NCI-H510A (cell line): ENCODE data around the gene DPYSL4.

Source experiments
- DNase-seq: peaks from one replicate; lab custom pipeline; 2025; lab: John Stamatoyannopoulos, UW

The DPYSL4 gene

GRCh38 chr10:132228616-132229015 is 41.9 kb downstream of the DPYSL4 start:
- DNase-seq, result no peak

GRCh38 chr10:132229096-132229495 is 42.3 kb downstream of the DPYSL4 start:
- DNase-seq, result no peak

GRCh38 chr10:132229834-132230556 is 43.2 kb downstream of the DPYSL4 start:
- no peak for DNase-seq

- no peak for DNase-seq
Observed at GRCh38 chr10:132230557-132231210, 43.9 kb downstream of the DPYSL4 start.

- DNase-seq, result no peak
Observed at GRCh38 chr10:132231656-132232022, 44.9 kb downstream of the DPYSL4 start.

- peak; percentile 67 for DNase-seq
Observed at GRCh38 chr10:132232023-132232951, 45.5 kb downstream of the DPYSL4 start.

- no peak for DNase-seq
Observed at GRCh38 chr10:132232981-132233380, 46.2 kb downstream of the DPYSL4 start.

- DNase-seq, result no peak
Observed at GRCh38 chr10:132233501-132234085, 46.8 kb downstream of the DPYSL4 start.

- no peak for DNase-seq
Observed at GRCh38 chr10:132234860-132235259, 48.1 kb downstream of the DPYSL4 start.

GRCh38 chr10:132236161-132236560 is 49.4 kb downstream of the DPYSL4 start:
- no peak for DNase-seq

- DNase-seq, result no peak
Observed at GRCh38 chr10:132236881-132237280, 50.1 kb downstream of the DPYSL4 start.

GRCh38 chr10:132237396-132237795 is 50.6 kb downstream of the DPYSL4 start:
- no peak for DNase-seq

- no peak for DNase-seq
Observed at GRCh38 chr10:132237871-132238270, 51.1 kb downstream of the DPYSL4 start.

- no peak for DNase-seq
Observed at GRCh38 chr10:132238371-132239125, 51.8 kb downstream of the DPYSL4 start.

GRCh38 chr10:132239126-132240031 is 52.6 kb downstream of the DPYSL4 start:
- no peak for DNase-seq

- no peak for DNase-seq
Observed at GRCh38 chr10:132240156-132240555, 53.4 kb downstream of the DPYSL4 start.

- DNase-seq, result no peak
Observed at GRCh38 chr10:132240581-132240980, 53.8 kb downstream of the DPYSL4 start.

- no peak for DNase-seq
Observed at GRCh38 chr10:132241086-132241485, 54.3 kb downstream of the DPYSL4 start.

GRCh38 chr10:132241496-132241895 is 54.7 kb downstream of the DPYSL4 start:
- DNase-seq, result no peak

GRCh38 chr10:132242103-132242840 is 55.5 kb downstream of the DPYSL4 start:
- no peak for DNase-seq
